GM12801 (cell line): Measurements from ENCODE around the gene BPIFA3.

Experiments used
- CTCF ChIP-seq: IDR thresholded peaks from one replicate; pipeline ENCODE4 v1.5.1; 2011; ENCODE audit warnings: control low read depth; ENCODE audit not compliant: insufficient read length; ENCODE audit errors: extremely low read depth

The BPIFA3 gene

GRCh38 chr20:33192912-33193501 is 24.1 kb upstream of the BPIFA3 start:
- no peak for TF ChIP-seq CTCF

GRCh38 chr20:33199026-33199425 is 18.1 kb upstream of the BPIFA3 start:
- TF ChIP-seq CTCF, result no peak

GRCh38 chr20:33202451-33202850 is 14.7 kb upstream of the BPIFA3 start:
- no peak for TF ChIP-seq CTCF

GRCh38 chr20:33203444-33203843 is 13.7 kb upstream of the BPIFA3 start:
- TF ChIP-seq CTCF, result no peak

- TF ChIP-seq CTCF, result no peak
These were observed 7.4 kb upstream of the BPIFA3 start for GRCh38 chr20:33209789-33210188.

- no peak for TF ChIP-seq CTCF
These were observed 6.8 kb upstream of the BPIFA3 start for GRCh38 chr20:33210371-33210770.

- no peak for TF ChIP-seq CTCF
These were observed 5.2 kb upstream of the BPIFA3 start for GRCh38 chr20:33211817-33212424.
